HepG2 (cell line): ENCODE results near the gene GSK3B.

Experiments
- CTCF ChIP-seq: sonication (generic); formaldehyde crosslinking; IDR thresholded peaks from 2 replicates; pipeline ENCODE4 v1.5.0; 2020; ENCODE audit warnings: mild to moderate bottlenecking, missing genetic modification reagents, moderate library complexity
- ZBTB40 ChIP-seq, 2 experiments: fragments of 450-650 bp in 1 of 2; sonication (generic) in 1 of 2; formaldehyde crosslinking in 1 of 2; IDR thresholded peaks; 2 replicates each; pipeline versions ENCODE4 v1.6.1 to v1.8.0; 2016 to 2022; ENCODE audit warnings: antibody characterized with exemption in 1 of 2, mild to moderate bottlenecking in 1 of 2, missing genetic modification reagents in 1 of 2
- ZNF160 ChIP-seq: sonication (generic); formaldehyde crosslinking; IDR thresholded peaks from 2 replicates; pipeline ENCODE4 v1.8.0; 2022; ENCODE audit warnings: mild to moderate bottlenecking, inconsistent platforms, missing genetic modification reagents

- no peak for TF ChIP-seq ZBTB40 (IDR thresholded peaks at IDR 0.05)
- TF ChIP-seq ZBTB40 (CRISPR knock-in tag; IDR thresholded peaks at IDR 0.05) = no peak
- TF ChIP-seq ZNF160 = no peak
- TF ChIP-seq CTCF (CRISPR knock-in tag) = no peak
Measured at GRCh38 chr3:119955972-119956371, 138.3 kb downstream of the GSK3B start.
